Breast epithelium (tissue), 3 donors: Measurements from ENCODE around the gene VPS26A.

Source experiments
- POLR2A ChIP-seq: fragments of 450-650 bp; IDR thresholded peaks from one replicate; pipeline ENCODE4 v1.6.1; 2016; ENCODE audit warnings: antibody characterized with exemption, mild to moderate bottlenecking, moderate library complexity
- POLR2AphosphoS5 ChIP-seq, 3 donors: sonication (generic); formaldehyde crosslinking; IDR thresholded peaks; one replicate each; pipeline ENCODE4 v1.6.1; 2017; ENCODE audit warnings: antibody characterized with exemption in 3 of 3
- TF ChIP-seq, protein P1 (sequence below), 3 donors: fragments of 450-650 bp; IDR thresholded peaks; one replicate each; pipeline ENCODE4 v1.5.1; 2016 to 2017; ENCODE audit warnings: antibody characterized with exemption in 3 of 3, mild to moderate bottlenecking in 3 of 3, moderate library complexity in 3 of 3

- TF ChIP-seq, protein P1, sequence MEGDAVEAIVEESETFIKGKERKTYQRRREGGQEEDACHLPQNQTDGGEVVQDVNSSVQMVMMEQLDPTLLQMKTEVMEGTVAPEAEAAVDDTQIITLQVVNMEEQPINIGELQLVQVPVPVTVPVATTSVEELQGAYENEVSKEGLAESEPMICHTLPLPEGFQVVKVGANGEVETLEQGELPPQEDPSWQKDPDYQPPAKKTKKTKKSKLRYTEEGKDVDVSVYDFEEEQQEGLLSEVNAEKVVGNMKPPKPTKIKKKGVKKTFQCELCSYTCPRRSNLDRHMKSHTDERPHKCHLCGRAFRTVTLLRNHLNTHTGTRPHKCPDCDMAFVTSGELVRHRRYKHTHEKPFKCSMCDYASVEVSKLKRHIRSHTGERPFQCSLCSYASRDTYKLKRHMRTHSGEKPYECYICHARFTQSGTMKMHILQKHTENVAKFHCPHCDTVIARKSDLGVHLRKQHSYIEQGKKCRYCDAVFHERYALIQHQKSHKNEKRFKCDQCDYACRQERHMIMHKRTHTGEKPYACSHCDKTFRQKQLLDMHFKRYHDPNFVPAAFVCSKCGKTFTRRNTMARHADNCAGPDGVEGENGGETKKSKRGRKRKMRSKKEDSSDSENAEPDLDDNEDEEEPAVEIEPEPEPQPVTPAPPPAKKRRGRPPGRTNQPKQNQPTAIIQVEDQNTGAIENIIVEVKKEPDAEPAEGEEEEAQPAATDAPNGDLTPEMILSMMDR (IDR thresholded peaks at IDR 0.05) = no peak
- TF ChIP-seq POLR2A (no peak), POLR2AphosphoS5 (IDR thresholded peaks at IDR 0.05) (no peak)
These were observed 87.5 kb downstream of the VPS26A start for GRCh38 chr10:69211524-69211923.
